Measurements from ENCODE around the gene SLC12A5. TPM values are rescaled to one million over a fixed set of nuclear protein-coding genes. Genes with fewer than 3 reads are reported as not detected.
A peak's percentile ranks its signal among the peaks of the same experiment; 100 is the strongest.
"Not testable (repeated sequence)": the region's sequence is repeated elsewhere in the genome, so short reads cannot be mapped to it uniquely, and the experiment has no call there.

The SLC12A5 gene
- polyA plus RNA-seq, 2 of the 4 experiments (the other 2 are of a cell fraction) = 3.0 to 10.8 TPM

- Histone ChIP-seq H3K27ac (peak overlapping the region in 1 of 2 experiments; percentile 57; a peak in 3 of 6 replicates), H3K9me3 (no peaks in the 10 kb centered on the region), H3K4me2 (peak overlapping the region; percentile 49), H3K4me1 (peaks cover 27% of the 10 kb centered on the region), H3K4me3 (no peak overlapping the region)
- WGBS (ENCODE audit: missing lambda C conversion rate) = 79% methylated on average over 9 of the region's 9 CpGs
- ATAC-seq (no peak), FAIRE-seq (no peak), DNase-seq (ENCODE audit: low read depth in 1 of 2, low spot score in 1 of 2) (no peak)
- no peak for TF ChIP-seq PBX3 (IDR thresholded peaks at IDR 0.05)
- peak; percentile 2 for TF ChIP-seq MAFK (IDR thresholded peaks at IDR 0.05; ENCODE audit: partially characterized antibody)
- TF ChIP-seq CBX2 (IDR thresholded peaks at IDR 0.05; ENCODE audit: borderline replicate concordance, low read depth) = no peak
- ChIA-PET POLR2A (no interaction called here), CTCF (interaction anchor here (0.6 to 22.4 kb wide), 4 partner anchors 11 to 216 kb away, joined by 3 to 450 read pairs (median 4); partner anchors contain the start of gene MMP9)
Observed at GRCh38 chr20:45994761-45995493, 34.1 kb upstream of the SLC12A5 start.

GRCh38 chr20:45995495-45996097 lies 33.4 kb upstream of the SLC12A5 start:
- H3K9me3 ChIP-seq, FAIRE-seq, POLR2A ChIA-PET, H3K4me3 ChIP-seq: not testable (repeated sequence)
- WGBS (ENCODE audit: missing lambda C conversion rate) = 48% methylated on average over 6 of the region's 6 CpGs
- Histone ChIP-seq H3K4me1 (peaks cover 27% of the 10 kb centered on the region), H3K27ac (peak overlapping the region in 1 of 2 experiments; percentile 57; a peak in 3 of 6 replicates), H3K4me2 (peak overlapping the region; percentile 49)
- ATAC-seq (peak in 1 of 2 experiments; percentile 14; a peak in 2 of 6 replicates), DNase-seq (ENCODE audit: low read depth in 1 of 2, low spot score in 1 of 2) (peak in 1 of 2 experiments; percentile 50)
- CTCF ChIA-PET = interaction anchor here (0.6 to 22.4 kb wide), 5 partner anchors 0 to 216 kb away, joined by 3 to 450 read pairs (median 6); partner anchors contain the start of gene MMP9

GRCh38 chr20:45997187-45997586 lies 31.8 kb upstream of the SLC12A5 start:
- DNase-seq (ENCODE audit: low read depth in 1 of 2, low spot score in 1 of 2) (no peak), ATAC-seq (no peak), FAIRE-seq (no peak)
- CTCF ChIA-PET = interaction anchor here (1.1 to 22.4 kb wide), 3 partner anchors 1 to 26 kb away, joined by 5 to 450 read pairs (median 450); partner anchors contain the start of gene MMP9
- peaks cover 27% of the 10 kb centered on the region for H3K4me1 ChIP-seq
- 38% methylated on average over 3 of the region's 3 CpGs for whole genome bisulfite sequencing (ENCODE audit: missing lambda C conversion rate)
- no peak overlapping the region for H3K4me2 ChIP-seq
- no peak for TF ChIP-seq BCL3 (IDR thresholded peaks at IDR 0.05)
- no peak for TF ChIP-seq ELK1 (IDR thresholded peaks at IDR 0.05; ENCODE audit: low read depth, low read length)
- TF ChIP-seq EP300 (IDR thresholded peaks at IDR 0.05) = no peak
- TF ChIP-seq SMC3 (IDR thresholded peaks at IDR 0.05) = no peak
- no peak for TF ChIP-seq SREBF2 (IDR thresholded peaks at IDR 0.05)
- POLR2A ChIA-PET = no interaction called here
- no peak overlapping the region for H3K27ac ChIP-seq
- H3K4me3 ChIP-seq = no peak overlapping the region
- H3K9me3 ChIP-seq = no peaks in the 10 kb centered on the region

GRCh38 chr20:45998337-45998736 lies 30.7 kb upstream of the SLC12A5 start:
- Histone ChIP-seq H3K27ac (no peak overlapping the region), H3K4me2 (no peak overlapping the region), H3K4me3 (no peak overlapping the region), H3K9me3 (no peaks in the 10 kb centered on the region), H3K4me1 (peaks cover 22% of the 10 kb centered on the region)
- WGBS (ENCODE audit: missing lambda C conversion rate) = 68% methylated on average over 2 of the region's 2 CpGs
- TF ChIP-seq ESRRA (IDR thresholded peaks at IDR 0.05; ENCODE audit: borderline replicate concordance, low read length) = no peak
- ATAC-seq (no peak), FAIRE-seq (no peak), DNase-seq (ENCODE audit: low read depth in 1 of 2, low spot score in 1 of 2) (no peak)
- ChIA-PET POLR2A (no interaction called here), CTCF (interaction anchor here (0.6 to 22.4 kb wide), 4 partner anchors 2 to 60 kb away, joined by 3 to 450 read pairs (median 230); partner anchors contain the start of gene MMP9)

- no peak for TF ChIP-seq EHF (CRISPR knock-in tag; IDR thresholded peaks at IDR 0.05)
- no peak for ATAC-seq
- CTCF ChIA-PET = interaction anchor here (2.8 to 22.4 kb wide), 4 partner anchors 3 to 29 kb away, joined by 9 to 450 read pairs (median 230); partner anchors contain the start of gene MMP9
Observed at GRCh38 chr20:45998761-45999160, 30.3 kb upstream of the SLC12A5 start.

More at GRCh38 chr20:45998761-45999160, 30.3 kb upstream of the SLC12A5 start:
- Histone ChIP-seq H3K9me3 (no peaks in the 10 kb centered on the region), H3K4me1 (peaks cover 18% of the 10 kb centered on the region), H3K4me2 (no peak overlapping the region), H3K27ac (no peak overlapping the region), H3K4me3 (no peak overlapping the region)
- no peak for FAIRE-seq
- 56% methylated on average over 4 of the region's 4 CpGs for WGBS (ENCODE audit: missing lambda C conversion rate)
- DNase-seq (ENCODE audit: low read depth in 1 of 2, low spot score in 1 of 2) = no peak
- POLR2A ChIA-PET = no interaction called here
